ENCODE data around the gene ASTL. TPM values are rescaled to one million over a fixed set of nuclear protein-coding genes. Genes with fewer than 3 reads are reported as not detected.

The ASTL gene
- total RNA-seq, 1 donor from 2014 or later: not detected

- peaks cover 5% of the 10 kb centered on the region for H3K36me3 Mint-ChIP-seq (ENCODE audit: low read depth)
- no peak for DNase-seq (ENCODE audit: low spot score)
- H3K27ac Mint-ChIP-seq (ENCODE audit: unreplicated experiment): no peak overlapping the region
- no peaks in the 10 kb centered on the region for H3K27me3 Mint-ChIP-seq (ENCODE audit: low read depth)
- H3K4me1 Mint-ChIP-seq (ENCODE audit: low read depth): peaks cover 11% of the 10 kb centered on the region
- H3K9me3 Mint-ChIP-seq (ENCODE audit: low read depth): peaks cover 10% of the 10 kb centered on the region
- no peak overlapping the region for H3K4me3 Mint-ChIP-seq (ENCODE audit: unreplicated experiment)
- TF ChIP-seq CTCF (IDR thresholded peaks at IDR 0.05): no peak
Measured at GRCh38 chr2:96103761-96104486, 34.4 kb downstream of the ASTL start.

- H3K36me3 Mint-ChIP-seq (ENCODE audit: low read depth): peaks cover 5% of the 10 kb centered on the region
- no peaks in the 10 kb centered on the region for H3K27me3 Mint-ChIP-seq (ENCODE audit: low read depth)
- no peak overlapping the region for H3K27ac Mint-ChIP-seq (ENCODE audit: unreplicated experiment)
- H3K4me1 Mint-ChIP-seq (ENCODE audit: low read depth): peaks cover 8% of the 10 kb centered on the region
- peaks cover 10% of the 10 kb centered on the region for H3K9me3 Mint-ChIP-seq (ENCODE audit: low read depth)
- DNase-seq (ENCODE audit: low spot score): peak; percentile 77
- no peak overlapping the region for H3K4me3 Mint-ChIP-seq (ENCODE audit: unreplicated experiment)
- no peak for TF ChIP-seq CTCF (IDR thresholded peaks at IDR 0.05)
Measured at GRCh38 chr2:96103187-96103601, 35.1 kb downstream of the ASTL start.

- H3K9me3 Mint-ChIP-seq (ENCODE audit: low read depth): peaks cover 10% of the 10 kb centered on the region
- no peak overlapping the region for H3K27ac Mint-ChIP-seq (ENCODE audit: unreplicated experiment)
- peak; percentile 61 for DNase-seq (ENCODE audit: low spot score)
- no peak for TF ChIP-seq CTCF (IDR thresholded peaks at IDR 0.05)
- H3K36me3 Mint-ChIP-seq (ENCODE audit: low read depth): peaks cover 5% of the 10 kb centered on the region
- no peaks in the 10 kb centered on the region for H3K27me3 Mint-ChIP-seq (ENCODE audit: low read depth)
- H3K4me3 Mint-ChIP-seq (ENCODE audit: unreplicated experiment): no peak overlapping the region
- peaks cover 8% of the 10 kb centered on the region for H3K4me1 Mint-ChIP-seq (ENCODE audit: low read depth)
Measured at GRCh38 chr2:96102596-96103186, 35.6 kb downstream of the ASTL start.

GRCh38 chr2:96100893-96101304 lies 37.4 kb downstream of the ASTL start:
- no peaks in the 10 kb centered on the region for H3K27me3 Mint-ChIP-seq (ENCODE audit: low read depth)
- no peak for DNase-seq (ENCODE audit: low spot score)
- H3K4me1 Mint-ChIP-seq (ENCODE audit: low read depth): peaks cover 8% of the 10 kb centered on the region
- no peak overlapping the region for H3K4me3 Mint-ChIP-seq (ENCODE audit: unreplicated experiment)
- H3K27ac Mint-ChIP-seq (ENCODE audit: unreplicated experiment): no peak overlapping the region
- no peak for TF ChIP-seq CTCF (IDR thresholded peaks at IDR 0.05)
- peaks cover 5% of the 10 kb centered on the region for H3K36me3 Mint-ChIP-seq (ENCODE audit: low read depth)
- peaks cover 10% of the 10 kb centered on the region for H3K9me3 Mint-ChIP-seq (ENCODE audit: low read depth)

GRCh38 chr2:96099861-96100798 lies 38.2 kb downstream of the ASTL start:
- Mint-ChIP-seq H3K36me3 (ENCODE audit: low read depth) (peaks cover 2% of the 10 kb centered on the region), H3K4me3 (ENCODE audit: unreplicated experiment) (no peak overlapping the region), H3K27ac (ENCODE audit: unreplicated experiment) (no peak overlapping the region), H3K9me3 (ENCODE audit: low read depth) (peaks cover 3% of the 10 kb centered on the region), H3K27me3 (ENCODE audit: low read depth) (no peaks in the 10 kb centered on the region), H3K4me1 (ENCODE audit: low read depth) (peaks cover 8% of the 10 kb centered on the region)
- DNase-seq (ENCODE audit: low spot score): no peak
- no peak for TF ChIP-seq CTCF (IDR thresholded peaks at IDR 0.05)

All from chondrocyte (in vitro differentiated cells).